Neural cell (in vitro differentiated cells): ENCODE data around the gene KIAA0753. TPM values are rescaled to one million over a fixed set of nuclear protein-coding genes. Genes with fewer than 3 reads are reported as not detected.

ENCODE experiments used
- H2AFZ ChIP-seq: fragments of 200-600, 300-800 bp; sonication (generic), shearing (Covaris generic); 2 replicates; pipeline ENCODE4 v1.6.0; 2014; ENCODE audit warnings: low read depth, mild to moderate bottlenecking, antibody characterized with exemption, low read length, moderate library complexity
- H3F3A ChIP-seq: fragments of 200-600 bp; shearing (Covaris generic); 2 replicates; pipeline ENCODE4 v1.6.1; 2016; ENCODE audit warnings: mild to moderate bottlenecking, moderate library complexity, mixed read lengths, antibody characterized with exemption, low read length; ENCODE audit not compliant: insufficient read depth, poor library complexity, severe bottlenecking
- H3K27ac ChIP-seq: fragments of 200-600, 300-800 bp; sonication (generic), shearing (Covaris generic); 2 replicates; pipeline ENCODE4 v1.5.1; 2014; ENCODE audit warnings: mild to moderate bottlenecking, low read length, moderate library complexity
- H3K27me3 ChIP-seq: fragments of 300-800, 200-600 bp; sonication (generic), shearing (Covaris generic); 2 replicates; pipeline ENCODE4 v1.6.0; 2014; ENCODE audit warnings: mild to moderate bottlenecking, low read depth, low read length, moderate library complexity; ENCODE audit not compliant: insufficient read depth
- H3K36me3 ChIP-seq: fragments of 300-800, 200-600 bp; sonication (generic), shearing (Covaris generic); 2 replicates; pipeline ENCODE4 v1.5.1; 2014; ENCODE audit warnings: mild to moderate bottlenecking, antibody characterized with exemption, low read length, moderate library complexity; ENCODE audit not compliant: insufficient read depth
- H3K4me2 ChIP-seq: fragments of 300-800, 200-600 bp; sonication (generic), shearing (Covaris generic); 2 replicates; pipeline ENCODE4 v1.6.0; 2014; ENCODE audit warnings: mild to moderate bottlenecking, low read length
- H3K4me3 ChIP-seq: fragments of 300-800, 200-600 bp; sonication (generic), shearing (Covaris generic); 2 replicates; pipeline ENCODE4 v1.5.1; 2014; ENCODE audit warnings: mild to moderate bottlenecking, low read length, moderate library complexity
- H3K79me2 ChIP-seq: fragments of 200-600 bp; shearing (Covaris generic); replicated peaks from 2 replicates; pipeline ENCODE4 v1.6.0; 2014; ENCODE audit warnings: mild to moderate bottlenecking, low read length, moderate library complexity; ENCODE audit not compliant: insufficient read depth
- H3K9ac ChIP-seq: fragments of 300-800, 200-600 bp; sonication (generic), shearing (Covaris generic); 2 replicates; pipeline ENCODE4 v1.6.1; 2016; ENCODE audit warnings: mild to moderate bottlenecking, low read length, mixed read lengths
- H3K9me2 ChIP-seq: fragments of 200-600 bp; shearing (Covaris generic); 2 replicates; pipeline ENCODE4 v1.6.1; 2016; ENCODE audit warnings: mild to moderate bottlenecking, low read length, mixed read lengths; ENCODE audit not compliant: insufficient read depth
- H3K9me3 ChIP-seq: fragments of 200-600, 300-800 bp; sonication (generic), shearing (Covaris generic); 2 replicates; pipeline ENCODE4 v1.6.1; 2016; ENCODE audit warnings: mild to moderate bottlenecking, mixed run types, low read length, moderate library complexity, mixed read lengths
- H4K20me1 ChIP-seq: fragments of 200-600 bp; shearing (Covaris generic); 2 replicates; pipeline ENCODE4 v1.6.1; 2016; ENCODE audit warnings: mild to moderate bottlenecking, mixed run types; ENCODE audit not compliant: insufficient read depth
- EP300 ChIP-seq: fragments of 450-650 bp; conservative IDR thresholded peaks from 2 replicates; pipeline ENCODE4 v1.6.1; 2014; ENCODE audit warnings: antibody characterized with exemption, mild to moderate bottlenecking, moderate library complexity; ENCODE audit not compliant: poor library complexity, severe bottlenecking
- EZH2 ChIP-seq: fragments of 200-600, 300-800 bp; shearing (Covaris generic), sonication (generic); IDR thresholded peaks from 2 replicates; pipeline ENCODE4 v1.6.1; 2014; ENCODE audit warnings: antibody characterized with exemption, low read length, borderline replicate concordance, mild to moderate bottlenecking; ENCODE audit not compliant: insufficient read depth, poor library complexity, severe bottlenecking
- MXI1 ChIP-seq: fragments of 450-650 bp; conservative IDR thresholded peaks from 2 replicates; pipeline ENCODE4 v1.6.1; 2014; ENCODE audit warnings: antibody characterized with exemption, mild to moderate bottlenecking; ENCODE audit not compliant: poor library complexity, severe bottlenecking
- POLR2AphosphoS5 ChIP-seq: IDR thresholded peaks from 2 replicates; pipeline ENCODE4 v1.6.1; 2012
- RAD21 ChIP-seq: fragments of 450-650 bp; conservative IDR thresholded peaks from 2 replicates; pipeline ENCODE4 v1.6.1; 2014; ENCODE audit warnings: antibody characterized with exemption, mild to moderate bottlenecking, moderate library complexity
- REST ChIP-seq: IDR thresholded peaks from 2 replicates; pipeline ENCODE4 v1.6.1; 2012; ENCODE audit warnings: borderline replicate concordance
- SMC3 ChIP-seq: fragments of 450-650 bp; conservative IDR thresholded peaks from 2 replicates; pipeline ENCODE4 v1.6.1; 2014; ENCODE audit warnings: antibody characterized with exemption, mild to moderate bottlenecking, moderate library complexity; ENCODE audit not compliant: poor library complexity
- TAF1 ChIP-seq: IDR thresholded peaks from 2 replicates; pipeline ENCODE4 v1.6.1; 2012; ENCODE audit warnings: low read depth
- polyA plus RNA-seq: library from polyadenylated mRNA; depleted of rRNA; stranded (reverse); fragments of >200 nt; gene quantifications from 2 replicates; pipeline ENCODE4 v1.2.3, GENCODE V29; 2014
- TF ChIP-seq, protein P1 (sequence below): fragments of 450-650 bp; IDR thresholded peaks from 2 replicates; pipeline ENCODE4 v1.5.1; 2014; ENCODE audit warnings: antibody characterized with exemption, mild to moderate bottlenecking, moderate library complexity; ENCODE audit not compliant: poor library complexity, severe bottlenecking

Gene KIAA0753
- polyA plus RNA-seq, 1 donor from 2014 or later = 32.3 TPM

GRCh38 chr17:6536566-6537065, 103.9 kb downstream of the KIAA0753 start:
- no peak for TF ChIP-seq REST
- no peak overlapping the region for H3K9ac ChIP-seq

DNA sequence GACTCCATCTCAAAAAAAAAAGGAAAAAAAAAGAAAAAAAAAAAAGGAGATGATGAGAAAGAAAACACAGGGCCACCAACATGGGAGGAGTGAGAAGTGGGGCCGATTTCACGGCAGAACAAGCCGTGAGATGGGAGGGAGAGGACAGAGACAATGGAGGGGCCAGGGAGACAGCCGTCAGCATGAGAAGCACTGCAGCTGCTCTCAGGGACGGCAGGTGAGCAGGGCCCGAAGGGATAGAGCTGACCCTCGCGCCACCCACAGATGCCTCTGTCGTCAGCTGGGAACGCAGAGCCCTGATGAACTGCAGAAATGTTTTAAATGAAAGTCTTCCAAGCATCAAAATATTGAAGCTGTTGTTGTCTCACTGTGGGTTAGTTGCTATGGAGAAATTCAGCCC, 104.5 kb downstream of the KIAA0753 start:
- H3K27ac ChIP-seq = no peak overlapping the region
- H3K4me2 ChIP-seq = no peak overlapping the region
- TF ChIP-seq REST (no peak), RAD21 (no peak), SMC3 (no peak)
- no peak overlapping the region for H2AFZ ChIP-seq
- no peaks in the 10 kb centered on the region for H4K20me1 ChIP-seq
- no peaks in the 10 kb centered on the region for H3F3A ChIP-seq
- H3K9ac ChIP-seq = no peak overlapping the region
- no peaks in the 10 kb centered on the region for H3K36me3 ChIP-seq
- H3K4me3 ChIP-seq = no peak overlapping the region
- H3K9me3 ChIP-seq = no peaks in the 10 kb centered on the region
- H3K79me2 ChIP-seq = no peaks in the 10 kb centered on the region
- no peaks in the 10 kb centered on the region for H3K9me2 ChIP-seq
- H3K27me3 ChIP-seq = no peaks in the 10 kb centered on the region

More at GRCh38 chr17:6536566-6537065, 103.9 kb downstream of the KIAA0753 start:
- Histone ChIP-seq H4K20me1 (no peaks in the 10 kb centered on the region), H3F3A (no peaks in the 10 kb centered on the region), H3K9me3 (no peaks in the 10 kb centered on the region), H3K27me3 (no peaks in the 10 kb centered on the region), H3K79me2 (no peaks in the 10 kb centered on the region), H3K4me2 (no peak overlapping the region), H3K27ac (no peak overlapping the region), H3K36me3 (no peaks in the 10 kb centered on the region), H2AFZ (no peak overlapping the region), H3K9me2 (no peaks in the 10 kb centered on the region), H3K4me3 (no peak overlapping the region)

DNA sequence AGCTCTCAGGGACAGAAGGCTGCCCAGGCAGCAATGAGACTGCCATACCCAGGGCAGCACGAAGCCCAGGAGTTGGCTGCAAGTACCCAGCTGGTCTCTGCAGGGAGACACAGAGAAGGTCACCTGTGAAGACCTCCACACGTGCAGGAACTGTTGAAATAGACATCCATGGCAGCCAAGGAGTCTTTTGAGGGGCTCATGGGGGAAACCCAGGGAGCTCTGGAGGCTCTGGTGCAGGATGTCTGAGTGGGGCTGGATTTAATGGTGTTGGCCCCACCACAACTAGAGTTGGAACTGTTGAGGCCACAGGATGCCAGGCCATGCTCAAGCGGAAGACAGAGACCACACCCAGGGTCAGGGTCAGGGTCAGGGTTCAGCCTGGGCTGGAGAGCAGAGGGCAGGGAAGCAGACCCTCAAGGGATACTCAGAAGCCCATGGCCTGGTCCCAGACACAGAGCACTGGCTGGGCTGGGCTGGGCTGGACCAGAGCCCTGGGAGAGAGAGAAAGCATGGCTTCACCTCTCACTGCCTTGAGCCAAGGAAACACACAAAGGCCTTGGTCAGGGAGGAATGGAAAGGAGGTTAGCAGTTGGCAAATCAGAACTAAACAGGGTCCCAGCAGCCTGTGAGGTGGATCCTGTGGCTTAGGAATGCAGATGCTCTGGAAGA, 105.5 kb downstream of the KIAA0753 start:
- no peaks in the 10 kb centered on the region for H4K20me1 ChIP-seq
- no peak overlapping the region for H2AFZ ChIP-seq
- H3K9ac ChIP-seq = no peak overlapping the region
- H3K4me3 ChIP-seq = no peak overlapping the region
- TF ChIP-seq SMC3 (no peak), EZH2 (no peak), TAF1 (no peak), RAD21 (no peak), POLR2AphosphoS5 (no peak), MXI1 (no peak), EP300 (no peak)
- TF ChIP-seq, protein P1, sequence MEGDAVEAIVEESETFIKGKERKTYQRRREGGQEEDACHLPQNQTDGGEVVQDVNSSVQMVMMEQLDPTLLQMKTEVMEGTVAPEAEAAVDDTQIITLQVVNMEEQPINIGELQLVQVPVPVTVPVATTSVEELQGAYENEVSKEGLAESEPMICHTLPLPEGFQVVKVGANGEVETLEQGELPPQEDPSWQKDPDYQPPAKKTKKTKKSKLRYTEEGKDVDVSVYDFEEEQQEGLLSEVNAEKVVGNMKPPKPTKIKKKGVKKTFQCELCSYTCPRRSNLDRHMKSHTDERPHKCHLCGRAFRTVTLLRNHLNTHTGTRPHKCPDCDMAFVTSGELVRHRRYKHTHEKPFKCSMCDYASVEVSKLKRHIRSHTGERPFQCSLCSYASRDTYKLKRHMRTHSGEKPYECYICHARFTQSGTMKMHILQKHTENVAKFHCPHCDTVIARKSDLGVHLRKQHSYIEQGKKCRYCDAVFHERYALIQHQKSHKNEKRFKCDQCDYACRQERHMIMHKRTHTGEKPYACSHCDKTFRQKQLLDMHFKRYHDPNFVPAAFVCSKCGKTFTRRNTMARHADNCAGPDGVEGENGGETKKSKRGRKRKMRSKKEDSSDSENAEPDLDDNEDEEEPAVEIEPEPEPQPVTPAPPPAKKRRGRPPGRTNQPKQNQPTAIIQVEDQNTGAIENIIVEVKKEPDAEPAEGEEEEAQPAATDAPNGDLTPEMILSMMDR = no peak
- no peak overlapping the region for H3K4me2 ChIP-seq
- no peaks in the 10 kb centered on the region for H3K9me2 ChIP-seq
- no peaks in the 10 kb centered on the region for H3K9me3 ChIP-seq
- no peaks in the 10 kb centered on the region for H3K36me3 ChIP-seq
- H3K27ac ChIP-seq = no peak overlapping the region
- no peaks in the 10 kb centered on the region for H3K27me3 ChIP-seq
- H3K79me2 ChIP-seq = no peaks in the 10 kb centered on the region
- H3F3A ChIP-seq = no peaks in the 10 kb centered on the region
